ENCODE results near the gene CBX2. TPM values are rescaled to one million over a fixed set of nuclear protein-coding genes. Genes with fewer than 3 reads are reported as not detected.

The CBX2 gene
- total and polyA plus RNA-seq, 2 experiments from 2014 or later: 0.11 to 0.13 TPM

- no peak overlapping the region for H2AFZ ChIP-seq
- H3K9me3 ChIP-seq (ENCODE audit: low read depth): no peaks in the 10 kb centered on the region
- in situ Hi-C loops (cut with MboI): no loop called here
- no peak for DNase-seq
- TF ChIP-seq EZH2 (IDR thresholded peaks at IDR 0.05; ENCODE audit: insufficient read depth, poor library complexity, severe bottlenecking) (no peak), EZH2phosphoT487 (IDR thresholded peaks at IDR 0.05; ENCODE audit: insufficient read depth, low read depth) (no peak)
- no peaks in the 10 kb centered on the region for H3K36me3 ChIP-seq (ENCODE audit: low read depth)
- no peak overlapping the region for H3K4me2 ChIP-seq (ENCODE audit: unreplicated experiment)
- no peaks in the 10 kb centered on the region for H3F3A ChIP-seq (ENCODE audit: insufficient read depth)
- peaks cover 92% of the 10 kb centered on the region for H3K27me3 ChIP-seq (replicated peaks; ENCODE audit: insufficient read depth)
- 17 to 18% methylated on average over 22 of the region's 22 CpGs for WGBS, 2 experiments (ENCODE audit: low coverage in 1 of 2, low lambda C conversion rate in 2 of 2, missing lambda C conversion rate in 2 of 2)
- H3K9ac ChIP-seq: no peak overlapping the region
- no peaks in the 10 kb centered on the region for H3K4me1 ChIP-seq (ENCODE audit: insufficient read depth)
- no peaks in the 10 kb centered on the region for H4K20me1 ChIP-seq (ENCODE audit: insufficient read depth)
- no peak overlapping the region for H3K27ac ChIP-seq
- no peaks in the 10 kb centered on the region for H3K9me2 ChIP-seq (ENCODE audit: insufficient read depth)
- no peaks in the 10 kb centered on the region for H3K79me2 ChIP-seq (ENCODE audit: insufficient read depth)
- H3K4me3 ChIP-seq: no peak overlapping the region
These were observed 27.1 kb downstream of the CBX2 start for GRCh38 chr17:79804856-79805696.

- Histone ChIP-seq H2AFZ (no peak overlapping the region), H3K79me2 (ENCODE audit: insufficient read depth) (no peaks in the 10 kb centered on the region), H4K20me1 (ENCODE audit: insufficient read depth) (no peaks in the 10 kb centered on the region), H3K9me2 (ENCODE audit: insufficient read depth) (no peaks in the 10 kb centered on the region), H3K4me1 (ENCODE audit: insufficient read depth) (no peaks in the 10 kb centered on the region), H3K4me3 (no peak overlapping the region), H3K9me3 (ENCODE audit: low read depth) (no peaks in the 10 kb centered on the region), H3K9ac (no peak overlapping the region), H3K27me3 (replicated peaks; ENCODE audit: insufficient read depth) (peaks cover 89% of the 10 kb centered on the region), H3K36me3 (ENCODE audit: low read depth) (no peaks in the 10 kb centered on the region), H3F3A (ENCODE audit: insufficient read depth) (no peaks in the 10 kb centered on the region), H3K27ac (no peak overlapping the region), H3K4me2 (ENCODE audit: unreplicated experiment) (no peak overlapping the region)
- DNase-seq: no peak
- in situ Hi-C loops (cut with MboI): no loop called here
- TF ChIP-seq EZH2phosphoT487 (IDR thresholded peaks at IDR 0.05; ENCODE audit: insufficient read depth, low read depth) (no peak), EZH2 (IDR thresholded peaks at IDR 0.05; ENCODE audit: insufficient read depth, poor library complexity, severe bottlenecking) (no peak)
- WGBS, 2 experiments (ENCODE audit: low coverage in 1 of 2, low lambda C conversion rate in 2 of 2, missing lambda C conversion rate in 2 of 2): 21% methylated on average over 4 of the region's 4 CpGs
These were observed 28.5 kb downstream of the CBX2 start for GRCh38 chr17:79806446-79806760.

DNA sequence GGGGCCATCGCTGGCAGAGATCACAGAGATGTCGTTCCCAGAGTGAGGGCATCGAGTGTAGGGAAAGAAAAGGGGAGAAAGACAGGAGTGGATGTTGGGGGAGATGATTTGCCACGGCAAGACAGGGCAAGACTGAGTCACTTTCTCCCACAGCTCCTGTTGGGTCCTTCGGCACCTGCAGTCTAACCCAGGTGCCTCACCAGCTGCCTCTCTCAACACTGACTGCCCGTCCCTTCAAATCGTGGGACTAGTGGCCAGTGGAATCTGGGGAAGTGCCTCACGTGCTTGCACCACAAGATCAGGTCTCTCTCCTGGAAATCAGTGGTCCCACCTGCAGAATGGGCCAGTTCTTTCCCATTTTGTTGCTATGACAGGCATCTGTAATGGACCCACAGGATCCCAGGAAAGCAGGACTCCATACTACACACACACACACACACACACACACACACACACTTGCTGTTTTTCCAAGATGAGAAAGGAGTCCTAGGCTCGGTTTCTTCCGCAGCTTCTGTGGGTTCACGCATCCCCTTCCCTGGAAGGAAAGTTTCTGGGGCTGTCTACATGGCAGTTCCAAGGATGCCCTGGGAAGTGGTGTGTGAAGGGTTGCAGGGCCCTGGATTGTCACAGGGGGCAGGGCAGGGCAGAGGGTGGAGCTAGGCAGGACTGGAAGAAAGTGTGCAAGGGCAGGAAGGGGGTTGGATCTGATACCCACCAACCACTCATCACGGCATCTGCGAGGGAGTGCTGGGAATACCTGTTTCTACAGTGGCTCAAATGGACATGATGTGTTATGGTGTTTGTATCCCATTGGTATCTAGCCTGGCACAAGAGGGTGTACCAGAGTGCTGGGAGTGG, 29.1 kb downstream of the CBX2 start:
- Histone ChIP-seq H3K27me3 (replicated peaks; ENCODE audit: insufficient read depth) (peaks cover 89% of the 10 kb centered on the region), H3K9ac (no peak overlapping the region), H3K4me3 (no peak overlapping the region), H3K9me3 (ENCODE audit: low read depth) (no peaks in the 10 kb centered on the region), H3K36me3 (ENCODE audit: low read depth) (no peaks in the 10 kb centered on the region), H2AFZ (no peak overlapping the region), H3F3A (ENCODE audit: insufficient read depth) (no peaks in the 10 kb centered on the region), H3K9me2 (ENCODE audit: insufficient read depth) (no peaks in the 10 kb centered on the region), H3K79me2 (ENCODE audit: insufficient read depth) (no peaks in the 10 kb centered on the region), H3K4me2 (ENCODE audit: unreplicated experiment) (no peak overlapping the region), H3K27ac (no peak overlapping the region), H3K4me1 (ENCODE audit: insufficient read depth) (no peaks in the 10 kb centered on the region), H4K20me1 (ENCODE audit: insufficient read depth) (no peaks in the 10 kb centered on the region)
- no peak for DNase-seq
- TF ChIP-seq EZH2 (IDR thresholded peaks at IDR 0.05; ENCODE audit: insufficient read depth, poor library complexity, severe bottlenecking) (no peak), EZH2phosphoT487 (IDR thresholded peaks at IDR 0.05; ENCODE audit: insufficient read depth, low read depth) (no peak)
- in situ Hi-C loops (cut with MboI): no loop called here
- 39% methylated on average over 13 of the region's 13 CpGs for WGBS, 2 experiments (ENCODE audit: low coverage in 1 of 2, low lambda C conversion rate in 2 of 2, missing lambda C conversion rate in 2 of 2)

GRCh38 chr17:79808763-79809529, 31.0 kb downstream of the CBX2 start:
- Histone ChIP-seq H3F3A (ENCODE audit: insufficient read depth) (no peaks in the 10 kb centered on the region), H3K4me2 (ENCODE audit: unreplicated experiment) (no peak overlapping the region), H3K4me3 (no peak overlapping the region), H3K27ac (no peak overlapping the region), H3K79me2 (ENCODE audit: insufficient read depth) (no peaks in the 10 kb centered on the region), H3K9me2 (ENCODE audit: insufficient read depth) (no peaks in the 10 kb centered on the region), H3K27me3 (replicated peaks; ENCODE audit: insufficient read depth) (peaks cover 80% of the 10 kb centered on the region), H3K9me3 (ENCODE audit: low read depth) (no peaks in the 10 kb centered on the region), H3K36me3 (ENCODE audit: low read depth) (no peaks in the 10 kb centered on the region), H3K4me1 (ENCODE audit: insufficient read depth) (no peaks in the 10 kb centered on the region), H2AFZ (no peak overlapping the region), H4K20me1 (ENCODE audit: insufficient read depth) (no peaks in the 10 kb centered on the region), H3K9ac (no peak overlapping the region)
- WGBS, 2 experiments (ENCODE audit: low coverage in 1 of 2, low lambda C conversion rate in 2 of 2, missing lambda C conversion rate in 2 of 2): 14 to 26% methylated on average over 19 to 20 of the region's 20 CpGs
- no peak for TF ChIP-seq EZH2 (IDR thresholded peaks at IDR 0.05; ENCODE audit: insufficient read depth, poor library complexity, severe bottlenecking)
- no peak for TF ChIP-seq EZH2phosphoT487 (IDR thresholded peaks at IDR 0.05; ENCODE audit: insufficient read depth, low read depth)
- DNase-seq: no peak
- in situ Hi-C loops (cut with MboI): no loop called here

All from GM23248 (cell line).